HG03575 (cell line): ENCODE measurements around the gene PDCD7.
"Not testable (repeated sequence)": the region's sequence is repeated elsewhere in the genome, so short reads cannot be mapped to it uniquely, and the experiment has no call there.

Source experiments
- ATAC-seq: cut with Tn5 transposase; IDR thresholded peaks from one replicate; pipeline ENCODE4 v1.9.1; 2021; ENCODE audit not compliant: unreplicated experiment, insufficient number of reproducible peaks, low FRiP score; ENCODE audit errors: extremely low read depth

Gene PDCD7

GRCh38 chr15:65094294-65094995 is 39.2 kb downstream of the PDCD7 start:
- no peak for ATAC-seq

GRCh38 chr15:65093793-65094170 is 39.8 kb downstream of the PDCD7 start:
- not testable (repeated sequence) for ATAC-seq

- ATAC-seq = no peak
These were observed 40.5 kb downstream of the PDCD7 start for GRCh38 chr15:65092911-65093792.

- no peak for ATAC-seq
These were observed 41.5 kb downstream of the PDCD7 start for GRCh38 chr15:65091946-65092770.

GRCh38 chr15:65089206-65089824 is 44.3 kb downstream of the PDCD7 start:
- ATAC-seq = no peak

GRCh38 chr15:65088643-65089021 is 45.0 kb downstream of the PDCD7 start:
- ATAC-seq = no peak

GRCh38 chr15:65087873-65088642 is 45.5 kb downstream of the PDCD7 start:
- no peak for ATAC-seq

GRCh38 chr15:65087411-65087810 is 46.2 kb downstream of the PDCD7 start:
- ATAC-seq = no peak

GRCh38 chr15:65086680-65087111 is 46.9 kb downstream of the PDCD7 start:
- ATAC-seq = no peak

- no peak for ATAC-seq
These were observed 47.5 kb downstream of the PDCD7 start for GRCh38 chr15:65085990-65086679.

GRCh38 chr15:65085207-65085753 is 48.3 kb downstream of the PDCD7 start:
- ATAC-seq = no peak

- ATAC-seq = no peak
These were observed 49.0 kb downstream of the PDCD7 start for GRCh38 chr15:65084500-65085206.

GRCh38 chr15:65083262-65083701 is 50.3 kb downstream of the PDCD7 start:
- no peak for ATAC-seq

- ATAC-seq = no peak
These were observed 51.2 kb downstream of the PDCD7 start for GRCh38 chr15:65082303-65082953.

- ATAC-seq = no peak
These were observed 51.9 kb downstream of the PDCD7 start for GRCh38 chr15:65081758-65082157.

- no peak for ATAC-seq
These were observed 52.3 kb downstream of the PDCD7 start for GRCh38 chr15:65081270-65081669.
